K562 treated with DMSO at 1 percent for 48 hours (cell line): Measurements from ENCODE around the gene INPP5F. TPM values are rescaled to one million over a fixed set of nuclear protein-coding genes. Genes with fewer than 3 reads are reported as not detected.

ENCODE experiments used
- total RNA-seq: library from RNA; unstranded; fragments of 300-600 nt; gene quantifications from 2 replicates; pipeline ENCODE4 v1.2.3, GENCODE V29; 2022; ENCODE audit warnings: low replicate concordance; ENCODE audit errors: extremely low read depth

INPP5F gene
- not detected in 2 replicates for total RNA-seq

GRCh38 chr10:119725828-119726675 lies at the start of gene INPP5F:
INPP5F (plus strand) TSS chr10:119726050; CDS start chr10:119726263, 213 bp downstream.

GRCh38 chr10:119872610-119872859 lies 146.7 kb downstream of the INPP5F start, which contains the start of gene MCMBP:
MCMBP (minus strand) TSS chr10:119872843; CDS start chr10:119872584, 259 bp downstream.

Other genes starting within 250 kb of the INPP5F start
- gene RGS10, start 183.3 kb upstream of the INPP5F start, total RNA-seq: not detected in 2 replicates
- not detected in 2 replicates for gene TIAL1, start 129.1 kb upstream of the INPP5F start, total RNA-seq
- not detected in 2 replicates for gene BAG3, start 74.7 kb upstream of the INPP5F start, total RNA-seq
- not detected in 2 replicates for gene MCMBP, start 146.8 kb downstream of the INPP5F start, total RNA-seq
- gene SEC23IP, start 166.7 kb downstream of the INPP5F start, total RNA-seq: not detected in 2 replicates